ENCODE measurements around the gene VWA5B2. TPM values are rescaled to one million over a fixed set of nuclear protein-coding genes. Genes with fewer than 3 reads are reported as not detected.

VWA5B2 gene
- total and polyA plus RNA-seq, 9 of the 15 experiments (the other 6 are each of a cell fraction or from before 2014, with no cell fraction given) = 0.04 TPM; not detected in 8

GRCh38 chr3:184248454-184249411 lies 19.3 kb downstream of the VWA5B2 start, which contains the start of gene ALG3 (continued):
- peak in 1 of 2 experiments; percentile 84; a peak in 1 of 4 replicates for TF ChIP-seq BCLAF1 (IDR thresholded peaks at IDR 0.05; ENCODE audit: borderline replicate concordance in 1 of 2, control insufficient read depth in 1 of 2, low read depth in 2 of 2, low read length in 1 of 2)
- TF ChIP-seq HBP1 (CRISPR knock-in tag; IDR thresholded peaks at IDR 0.05) = peak; percentile 80; the same call in 1 of the 2 replicates
- TF ChIP-seq E2F8 (IDR thresholded peaks at IDR 0.05; ENCODE audit: low read depth, partially characterized antibody) = peak; percentile 44
- no peak for TF ChIP-seq ZNF282 (CRISPR knock-in tag; IDR thresholded peaks at IDR 0.05)
- TF ChIP-seq RNF2 (IDR thresholded peaks at IDR 0.05) = peak; percentile 80
- TF ChIP-seq MYNN (IDR thresholded peaks at IDR 0.05) = no peak
- TF ChIP-seq MYNN (CRISPR knock-in tag; IDR thresholded peaks at IDR 0.05) = no peak
- no peak for TF ChIP-seq MBD1 (CRISPR knock-in tag; IDR thresholded peaks at IDR 0.05)
- TF ChIP-seq RBFOX2 (IDR thresholded peaks at IDR 0.05; ENCODE audit: low read depth, low read length) = peak; percentile 90
- TF ChIP-seq CLOCK (CRISPR knock-in tag; IDR thresholded peaks at IDR 0.05; ENCODE audit: borderline replicate concordance) = no peak
- no peak for TF ChIP-seq BDP1 (IDR thresholded peaks at IDR 0.05; ENCODE audit: insufficient read depth, insufficient read length)
- no peak for TF ChIP-seq ZNF584 (CRISPR knock-in tag; IDR thresholded peaks at IDR 0.05; ENCODE audit: low read depth)
- TF ChIP-seq RBM15 (IDR thresholded peaks at IDR 0.05; ENCODE audit: insufficient read depth, low read length) = no peak

All from K562 (cell line).